SU-DHL-6 (cell line): ENCODE measurements around the gene FBXW11.

Source experiments
- H2AFZ ChIP-seq: fragments of 200-600 bp; sonication (generic); 2 replicates; pipeline ENCODE4 v1.6.1; 2014; ENCODE audit warnings: low read depth, mild to moderate bottlenecking, moderate library complexity, mixed read lengths, antibody characterized with exemption, low read length; ENCODE audit not compliant: severe bottlenecking
- H3F3A ChIP-seq: fragments of 200-600 bp; shearing (Covaris generic); 2 replicates; pipeline ENCODE4 v1.6.0; 2016; ENCODE audit warnings: antibody characterized with exemption, mild to moderate bottlenecking; ENCODE audit not compliant: insufficient read depth
- H3K27ac ChIP-seq: fragments of 200-600 bp; sonication (generic); 2 replicates; pipeline ENCODE4 v1.5.1; 2016; ENCODE audit warnings: low read depth, mild to moderate bottlenecking, low read length, moderate library complexity, mixed read lengths
- H3K27me3 ChIP-seq: fragments of 200-600 bp; sonication (generic), shearing (Covaris generic); 2 replicates; pipeline ENCODE4 v1.6.0; 2014; ENCODE audit warnings: mild to moderate bottlenecking, low read length
- H3K36me3 ChIP-seq: fragments of 200-600 bp; sonication (generic); 2 replicates; pipeline ENCODE4 v1.6.1; 2014; ENCODE audit warnings: mild to moderate bottlenecking, low read length, mixed read lengths
- H3K4me2 ChIP-seq: fragments of 300-600, 200-600 bp; shearing (Covaris generic), sonication (generic); 2 replicates; pipeline ENCODE4 v1.6.0; 2014; ENCODE audit warnings: low read length, low read depth, mild to moderate bottlenecking; ENCODE audit not compliant: poor library complexity, severe bottlenecking
- H3K4me3 ChIP-seq: fragments of 200-600 bp; sonication (generic); 2 replicates; pipeline ENCODE4 v1.5.1; 2014; ENCODE audit warnings: antibody characterized with exemption, low read length, mild to moderate bottlenecking, mixed read lengths; ENCODE audit not compliant: insufficient read depth, poor library complexity, severe bottlenecking
- H3K79me2 ChIP-seq: fragments of 200-600 bp; sonication (generic); 2 replicates; pipeline ENCODE4 v1.6.1; 2014; ENCODE audit warnings: mild to moderate bottlenecking, low read length, moderate library complexity; ENCODE audit not compliant: insufficient read depth
- H3K9ac ChIP-seq: fragments of 200-600 bp; sonication (generic); 2 replicates; pipeline ENCODE4 v1.7.0; 2014; ENCODE audit warnings: mild to moderate bottlenecking, low read length
- H3K9me2 ChIP-seq: fragments of 200-600 bp; sonication (generic); replicated peaks from 2 replicates; pipeline ENCODE4 v1.6.1; 2014; ENCODE audit warnings: low read length; ENCODE audit not compliant: insufficient read depth
- H3K9me3 ChIP-seq: fragments of 200-600 bp; sonication (generic); 2 replicates; pipeline ENCODE4 v1.6.1; 2014; ENCODE audit warnings: low read length, mixed read lengths; ENCODE audit not compliant: insufficient read depth
- H4K20me1 ChIP-seq: fragments of 200-600 bp; sonication (generic); 2 replicates; pipeline ENCODE4 v1.6.1; 2014; ENCODE audit warnings: low read depth, mild to moderate bottlenecking, antibody characterized with exemption, low read length, moderate library complexity, mixed read lengths
- CTCF ChIP-seq: fragments of 200-600 bp; sonication (generic); IDR thresholded peaks from one replicate; pipeline ENCODE4 v1.5.1; 2017; ENCODE audit warnings: antibody characterized with exemption, mild to moderate bottlenecking, low read length, moderate library complexity; ENCODE audit not compliant: insufficient read depth, poor library complexity, severe bottlenecking
- EZH2phosphoT487 ChIP-seq: fragments of 200-600 bp; sonication (generic), shearing (Covaris generic); conservative IDR thresholded peaks from 2 replicates; pipeline ENCODE4 v1.6.1; 2018; ENCODE audit warnings: mild to moderate bottlenecking, antibody characterized with exemption, low read length, moderate library complexity, mixed read lengths

FBXW11 gene

GRCh38 chr5:172009536-172010270, 3.3 kb upstream of the FBXW11 start:
- Histone ChIP-seq H3K79me2 (peaks cover 16% of the 10 kb centered on the region), H3K9me2 (no peaks in the 10 kb centered on the region), H2AFZ (no peak overlapping the region), H3K27me3 (no peaks in the 10 kb centered on the region), H3K36me3 (no peaks in the 10 kb centered on the region), H3K9me3 (no peaks in the 10 kb centered on the region), H4K20me1 (no peaks in the 10 kb centered on the region), H3F3A (no peaks in the 10 kb centered on the region), H3K9ac (no peak overlapping the region), H3K4me3 (no peak overlapping the region), H3K4me2 (no peak overlapping the region), H3K27ac (no peak overlapping the region)
- TF ChIP-seq CTCF: no peak
- no peak for TF ChIP-seq EZH2phosphoT487

GRCh38 chr5:172008689-172009141, 2.3 kb upstream of the FBXW11 start:
- Histone ChIP-seq H3K27ac (no peak overlapping the region), H3K36me3 (no peaks in the 10 kb centered on the region), H2AFZ (no peak overlapping the region), H3K79me2 (peaks cover 25% of the 10 kb centered on the region), H3K27me3 (no peaks in the 10 kb centered on the region), H3K4me3 (no peak overlapping the region), H3K9me2 (no peaks in the 10 kb centered on the region), H3K4me2 (no peak overlapping the region), H4K20me1 (peaks cover 2% of the 10 kb centered on the region; the same call in 1 of the 2 replicates), H3K9ac (no peak overlapping the region), H3K9me3 (no peaks in the 10 kb centered on the region), H3F3A (peaks cover 9% of the 10 kb centered on the region; the same call in 1 of the 2 replicates)
- no peak for TF ChIP-seq CTCF
- TF ChIP-seq EZH2phosphoT487: no peak

- Histone ChIP-seq H2AFZ (no peak overlapping the region), H3K79me2 (peaks cover 32% of the 10 kb centered on the region), H3K4me3 (no peak overlapping the region), H3F3A (peaks cover 15% of the 10 kb centered on the region; the same call in 1 of the 2 replicates), H3K27me3 (no peaks in the 10 kb centered on the region), H4K20me1 (peaks cover 5% of the 10 kb centered on the region; the same call in 1 of the 2 replicates), H3K9ac (no peak overlapping the region), H3K9me3 (no peaks in the 10 kb centered on the region), H3K27ac (no peak overlapping the region), H3K4me2 (peak overlapping the region; percentile 98), H3K9me2 (no peaks in the 10 kb centered on the region), H3K36me3 (no peaks in the 10 kb centered on the region)
- TF ChIP-seq CTCF (no peak), EZH2phosphoT487 (no peak)
Measured at GRCh38 chr5:172008111-172008455, 1.6 kb upstream of the FBXW11 start.
